ENCODE measurements around the gene CTBP1. TPM values are rescaled to one million over a fixed set of nuclear protein-coding genes. Genes with fewer than 3 reads are reported as not detected.

Gene CTBP1
- polyA plus RNA-seq, 3 donors = 21.3 to 226 (median 42.1) TPM

DNA sequence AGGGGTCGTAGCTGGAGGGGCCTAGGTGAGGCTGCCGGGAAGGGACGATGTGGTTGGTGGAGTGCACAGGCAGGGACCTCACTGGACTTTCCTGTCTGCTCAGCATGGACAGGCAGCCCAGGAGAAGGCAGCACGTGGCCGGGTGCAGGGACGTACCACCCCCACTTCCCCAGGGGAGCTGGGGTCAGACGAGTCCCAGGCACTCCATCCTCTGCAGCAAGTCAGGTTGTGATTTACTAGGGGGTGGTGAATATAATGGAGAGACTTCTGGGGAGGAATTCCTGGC, 1.5 kb upstream of the CTBP1 start:
- Histone ChIP-seq H3K4me1 (ENCODE audit: control insufficient read depth in 1 of 2, insufficient read depth in 2 of 2, low read length in 2 of 2) (peaks cover 29 to 31% of the 10 kb centered on the region in 2 donors), H3K36me3 (replicated peaks in 1 of 2; ENCODE audit: control insufficient read depth in 1 of 2, insufficient read depth in 2 of 2, low read length in 2 of 2) (no peaks in the 10 kb centered on the region), H3K9ac (ENCODE audit: insufficient read depth, low read length, poor library complexity, severe bottlenecking) (no peak overlapping the region), H3K79me2 (ENCODE audit: insufficient read depth, low read length) (peaks cover 36% of the 10 kb centered on the region), H3K27me3 (ENCODE audit: control insufficient read depth in 2 of 2, insufficient read depth in 2 of 2, low read length in 2 of 2) (no peaks in the 10 kb centered on the region), H3K27ac (ENCODE audit: low read depth in 1 of 2, low read length in 2 of 2) (peak overlapping the region in 1 of 2 donors; percentile 81), H3K4me2 (replicated peaks; ENCODE audit: extremely low read depth, low read length, poor library complexity, severe bottlenecking) (peak overlapping the region; percentile 94), H2AFZ (ENCODE audit: insufficient read depth, low read depth, low read length, poor library complexity, severe bottlenecking) (no peak overlapping the region), H3K4me3 (replicated peaks in 1 of 3; ENCODE audit: low read depth in 2 of 3, low read length in 3 of 3) (no peak overlapping the region), H4K20me1 (ENCODE audit: insufficient read depth, low read length) (peaks cover 25% of the 10 kb centered on the region), H3K9me3 (replicated peaks in 1 of 2; ENCODE audit: control insufficient read depth in 1 of 2, insufficient read depth in 1 of 2, low read length in 2 of 2) (peaks cover 38 to 40% of the 10 kb centered on the region in 2 donors)
- H3K4me1 Mint-ChIP-seq = peaks cover 28% of the 10 kb centered on the region
- H3K36me3 Mint-ChIP-seq = peaks cover 0 to 17% of the 10 kb centered on the region in 2 donors
- peak overlapping the region in 2 of 7 donors; percentile 27 to 92 for H3K27ac Mint-ChIP-seq
- intact Hi-C loops (cut with micrococcal nuclease) = loop anchor here in 1 of 2 donors (5.0 kb wide), 1 partner anchor 42 kb away; no protein-coding TSS in a partner anchor
- 100% methylated on average over 4 of the region's 7 CpGs for WGBS (ENCODE audit: insufficient coverage)
- peaks cover 28 to 45% (median 43%) of the 10 kb centered on the region in 7 donors for H3K9me3 Mint-ChIP-seq
- no peak overlapping the region for H3K4me3 Mint-ChIP-seq
- H3K27me3 Mint-ChIP-seq (ENCODE audit: low read depth in 3 of 3) = peaks cover 0 to 2% (median 0%) of the 10 kb centered on the region in 3 donors
- no peak for DNase-seq
- no peak for TF ChIP-seq CTCF (IDR thresholded peaks at IDR 0.05)

DNA sequence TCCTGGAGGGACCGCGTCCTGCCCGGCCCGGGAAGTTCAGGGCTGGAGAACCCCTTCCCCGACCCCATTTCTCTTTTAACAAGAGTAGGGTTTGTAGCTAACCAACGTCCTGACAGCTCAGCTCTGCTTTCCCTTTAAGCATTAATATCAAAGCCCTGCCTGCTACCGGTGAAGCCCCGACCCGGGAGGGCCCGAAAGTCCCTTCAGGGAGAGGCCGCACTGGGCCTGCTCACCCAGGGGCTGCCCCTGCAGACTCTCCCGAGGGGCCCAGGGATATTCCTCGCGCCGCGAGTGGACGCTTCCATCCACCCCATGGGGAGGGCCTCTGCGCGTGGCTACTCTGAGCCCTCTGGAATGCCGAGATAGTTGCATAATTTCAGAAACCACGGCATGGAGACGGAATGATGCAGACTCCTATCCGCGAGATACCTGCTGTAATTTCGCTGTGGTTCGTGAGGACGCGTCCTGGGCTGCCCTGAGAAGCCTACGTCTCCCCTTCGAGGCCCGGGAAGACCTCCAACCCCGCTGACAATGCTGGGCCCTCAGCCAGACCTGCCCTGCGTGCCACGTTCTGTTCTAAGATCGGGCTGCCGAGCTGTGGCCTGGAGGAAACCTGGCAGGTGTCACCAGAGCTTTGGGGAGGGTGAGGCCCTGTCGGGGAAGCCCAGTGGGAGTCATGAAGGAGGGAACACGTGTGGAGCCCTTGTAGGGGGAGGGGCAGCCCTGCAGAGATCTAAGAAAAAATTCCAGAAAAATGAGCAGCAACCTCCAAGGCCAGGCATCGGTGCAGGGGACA, 999 bp upstream of the CTBP1 start:
- intact Hi-C loops (cut with micrococcal nuclease) = loop anchor here (2.0 to 5.0 kb wide), 7 partner anchors 37 to 622 kb away; partner anchors contain the start of genes NSD2 (in 2 of the 2), UVSSA (in 2 of the 2) and MAEA (in 1 of the 2)
- Histone ChIP-seq H3K4me2 (replicated peaks; ENCODE audit: extremely low read depth, low read length, poor library complexity, severe bottlenecking) (peak overlapping the region; percentile 94), H3K79me2 (ENCODE audit: insufficient read depth, low read length) (peaks cover 41% of the 10 kb centered on the region), H3K4me1 (ENCODE audit: control insufficient read depth in 1 of 2, insufficient read depth in 2 of 2, low read length in 2 of 2) (peaks cover 29 to 33% of the 10 kb centered on the region in 2 donors), H3K27me3 (ENCODE audit: control insufficient read depth in 2 of 2, insufficient read depth in 2 of 2, low read length in 2 of 2) (no peaks in the 10 kb centered on the region), H3K4me3 (replicated peaks in 1 of 3; ENCODE audit: low read depth in 2 of 3, low read length in 3 of 3) (peak overlapping the region; percentile 62 to 81 (median 79)), H3K9me3 (replicated peaks in 1 of 2; ENCODE audit: control insufficient read depth in 1 of 2, insufficient read depth in 1 of 2, low read length in 2 of 2) (peaks cover 34% of the 10 kb centered on the region in 2 donors), H4K20me1 (ENCODE audit: insufficient read depth, low read length) (peaks cover 30% of the 10 kb centered on the region), H3K36me3 (replicated peaks in 1 of 2; ENCODE audit: control insufficient read depth in 1 of 2, insufficient read depth in 2 of 2, low read length in 2 of 2) (no peaks in the 10 kb centered on the region), H3K9ac (ENCODE audit: insufficient read depth, low read length, poor library complexity, severe bottlenecking) (peak overlapping the region; percentile 92), H2AFZ (ENCODE audit: insufficient read depth, low read depth, low read length, poor library complexity, severe bottlenecking) (peak overlapping the region; percentile 87), H3K27ac (ENCODE audit: low read depth in 1 of 2, low read length in 2 of 2) (peak overlapping the region; percentile 81 to 88)
- Mint-ChIP-seq H3K27ac (peak overlapping the region; percentile 76 to 93 (median 89)), H3K27me3 (ENCODE audit: low read depth in 3 of 3) (peaks cover 0 to 4% (median 0%) of the 10 kb centered on the region in 3 donors), H3K4me1 (peaks cover 33% of the 10 kb centered on the region), H3K9me3 (peaks cover 24 to 40% (median 39%) of the 10 kb centered on the region in 7 donors), H3K4me3 (peak overlapping the region; percentile 83 to 88), H3K36me3 (peaks cover 0 to 19% of the 10 kb centered on the region in 2 donors)
- 28% methylated on average over 34 of the region's 39 CpGs for WGBS (ENCODE audit: insufficient coverage)
- peak in 2 of 3 donors; percentile 9 to 56 for DNase-seq
- no peak for TF ChIP-seq CTCF (IDR thresholded peaks at IDR 0.05)
